K562 (cell line): ENCODE measurements around the gene ANP32B. TPM values are rescaled to one million over a fixed set of nuclear protein-coding genes. Genes with fewer than 3 reads are reported as not detected.

ENCODE experiments used
- DMBX1 ChIP-seq: fragments of 250-450 bp; sonication (Bioruptor Pico); IDR thresholded peaks from 2 replicates; pipeline ENCODE4 v1.8.0; 2022; ENCODE audit warnings: inconsistent platforms, mild to moderate bottlenecking, moderate library complexity, borderline replicate concordance
- EGR1 ChIP-seq: fragments of 450-650 bp; conservative IDR thresholded peaks from 2 replicates; pipeline ENCODE4 v1.6.1; 2017; ENCODE audit warnings: mild to moderate bottlenecking
- ERF ChIP-seq: fragments of 450-650 bp; formaldehyde crosslinking; IDR thresholded peaks from 2 replicates; pipeline ENCODE4 v1.4.0; 2020; ENCODE audit warnings: mild to moderate bottlenecking, mixed read lengths
- GABPB2 ChIP-seq: fragments of 250-450 bp; sonication (Bioruptor Pico); conservative IDR thresholded peaks from 2 replicates; pipeline ENCODE4 v1.5.1; 2021; ENCODE audit warnings: mild to moderate bottlenecking
- HNRNPUL1 ChIP-seq: fragments of 200-400 bp; formaldehyde crosslinking; IDR thresholded peaks from 2 replicates; pipeline ENCODE4 v1.6.1; 2017; ENCODE audit warnings: low read length
- HOXB6 ChIP-seq: fragments of 250-450 bp; sonication (Bioruptor Pico); IDR thresholded peaks from 2 replicates; pipeline ENCODE4 v1.5.1; 2022; ENCODE audit warnings: mild to moderate bottlenecking, borderline replicate concordance
- KDM4B ChIP-seq, 2 experiments: fragments of 450-650 bp in 1 of 2; sonication (generic) in 1 of 2; IDR thresholded peaks; 2 replicates each; pipeline ENCODE4 v1.6.1; 2016 to 2017; ENCODE audit warnings: borderline replicate concordance in 2 of 2, antibody characterized with exemption in 1 of 2, low read depth in 1 of 2, mild to moderate bottlenecking in 1 of 2
- NFE2 ChIP-seq: IDR thresholded peaks from 2 replicates; pipeline ENCODE4 v1.6.1; 2014; ENCODE audit warnings: antibody characterized with exemption, low read depth
- STAG1 ChIP-seq: sonication (generic); formaldehyde crosslinking; IDR thresholded peaks from 2 replicates; pipeline ENCODE4 v1.5.0; 2020; ENCODE audit warnings: missing genetic modification reagents, borderline replicate concordance
- TBP ChIP-seq: optimal IDR thresholded peaks from 2 replicates; pipeline ENCODE3; 2011; ENCODE audit warnings: low read depth, low read length, improper control_type of control experiment
- TEAD4 ChIP-seq, 2 experiments: sonication (generic) in 1 of 2; formaldehyde crosslinking in 1 of 2; IDR thresholded peaks; 2 replicates each; pipeline versions ENCODE4 v1.6.1 to v1.8.0; 2012 to 2022; ENCODE audit warnings: borderline replicate concordance in 1 of 2, inconsistent platforms in 1 of 2, low read length in 1 of 2, mild to moderate bottlenecking in 1 of 2, missing genetic modification reagents in 1 of 2
- ZNF707 ChIP-seq: fragments of 250-450 bp; sonication (Bioruptor Pico); conservative IDR thresholded peaks from 2 replicates; pipeline ENCODE4 v1.8.0; 2022; ENCODE audit warnings: inconsistent platforms, mild to moderate bottlenecking, moderate library complexity
- polyA plus RNA-seq, 8 experiments: library from polyadenylated mRNA; depleted of rRNA in 4 of 8; stranded (reverse) in 5 of 8; unstranded in 3 of 8; fragments of >200 nt; fragmentation: Nextera tagmentation in 2 of 8; fragmentation: Illumina TruSeq in 1 of 8; extraction: Ambion mirVana in 2 of 8; extraction: Trizol in 1 of 8; gene quantifications; 2 replicates each; pipeline versions ENCODE4 v1.2.1 to v1.2.3, GENCODE V29; 2011 to 2014; ENCODE audit warnings: inconsistent platforms in 1 of 8, missing spikeins in 1 of 8
- total RNA-seq, 7 experiments: library from RNA; depleted of rRNA in 6 of 7; stranded (reverse); fragments of >200 nt in 6 of 7; fragmentation: Illumina TruSeq in 2 of 7; extraction: Trizol in 2 of 7; gene quantifications; 2 replicates each; pipeline versions ENCODE4 v1.2.1 to v1.2.3, GENCODE V29; 2011 to 2021; ENCODE audit warnings: low replicate concordance in 1 of 7
- TF ChIP-seq, protein P1 (sequence below), 2 experiments: fragments of 450-650 bp; IDR thresholded peaks; 2 replicates each; pipeline ENCODE4 v1.6.1; 2016; ENCODE audit warnings: mild to moderate bottlenecking in 2 of 2, borderline replicate concordance in 1 of 2, low read depth in 1 of 2, moderate library complexity in 1 of 2
- TF ChIP-seq, protein P2 (sequence below): fragments of 150-350 bp; conservative IDR thresholded peaks from 2 replicates; pipeline ENCODE4 v1.6.1; 2014; ENCODE audit warnings: low read length

Gene ANP32B
- total and polyA plus RNA-seq, 9 of the 15 experiments (the other 6 are each of a cell fraction or from before 2014, with no cell fraction given), result 68.9 to 815 (median 141) TPM

DNA sequence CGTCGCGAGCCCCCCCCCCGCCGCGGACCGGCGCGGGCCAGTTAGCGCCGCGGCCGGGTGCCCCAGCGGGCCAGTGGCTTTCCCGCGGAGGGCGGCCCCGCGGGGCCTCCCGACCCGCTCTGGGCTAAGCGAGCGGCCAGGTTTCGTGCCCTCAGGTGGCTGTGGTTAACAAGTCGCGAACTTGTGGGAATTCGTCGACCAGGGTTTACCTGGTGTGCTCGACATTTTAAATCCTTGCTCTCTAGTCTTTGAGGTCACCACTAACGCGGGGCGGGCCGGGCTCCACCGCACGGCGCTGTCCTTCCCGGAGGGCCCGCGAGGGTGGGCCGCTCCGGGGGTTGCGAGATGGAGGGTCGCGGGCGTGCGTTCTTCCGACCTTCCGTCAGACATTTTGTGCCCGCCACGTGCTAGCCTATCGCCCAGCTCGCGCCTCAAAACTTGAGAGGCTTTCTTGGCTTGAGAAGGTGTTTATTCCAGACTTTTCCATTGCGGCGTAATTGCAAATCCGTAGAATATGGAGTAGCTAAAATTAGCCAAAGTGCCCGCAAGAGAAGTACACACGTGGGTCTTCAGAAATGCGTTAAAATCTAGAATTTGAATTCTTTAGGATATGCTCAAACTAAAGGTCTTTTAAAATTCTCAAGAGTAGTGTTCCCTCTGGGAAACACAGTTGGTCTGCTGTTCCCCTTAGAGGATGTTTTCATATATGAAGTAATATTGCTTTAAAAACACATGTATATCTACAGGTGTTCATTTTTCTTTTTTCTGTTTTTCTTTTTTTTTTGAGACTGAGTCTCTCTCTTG, 2.1 kb downstream of the ANP32B start (continued):
- TF ChIP-seq EGR1 (no peak), HNRNPUL1 (no peak), STAG1 (no peak), TBP (no peak), ERF (CRISPR knock-in tag) (no peak), ZNF707 (CRISPR knock-in tag) (no peak), NFE2 (no peak), DMBX1 (peak; percentile 43; the same call in 1 of the 2 replicates), GABPB2 (CRISPR knock-in tag) (no peak), TEAD4 (IDR thresholded peaks at IDR 0.05; ENCODE audit: low read length) (no peak), TEAD4 (CRISPR knock-in tag; IDR thresholded peaks at IDR 0.05; ENCODE audit: borderline replicate concordance) (no peak), HOXB6 (CRISPR knock-in tag) (no peak), KDM4B (IDR thresholded peaks at IDR 0.05; ENCODE audit: borderline replicate concordance in 2 of 2, low read depth in 1 of 2) (no peak)
- TF ChIP-seq, protein P1, sequence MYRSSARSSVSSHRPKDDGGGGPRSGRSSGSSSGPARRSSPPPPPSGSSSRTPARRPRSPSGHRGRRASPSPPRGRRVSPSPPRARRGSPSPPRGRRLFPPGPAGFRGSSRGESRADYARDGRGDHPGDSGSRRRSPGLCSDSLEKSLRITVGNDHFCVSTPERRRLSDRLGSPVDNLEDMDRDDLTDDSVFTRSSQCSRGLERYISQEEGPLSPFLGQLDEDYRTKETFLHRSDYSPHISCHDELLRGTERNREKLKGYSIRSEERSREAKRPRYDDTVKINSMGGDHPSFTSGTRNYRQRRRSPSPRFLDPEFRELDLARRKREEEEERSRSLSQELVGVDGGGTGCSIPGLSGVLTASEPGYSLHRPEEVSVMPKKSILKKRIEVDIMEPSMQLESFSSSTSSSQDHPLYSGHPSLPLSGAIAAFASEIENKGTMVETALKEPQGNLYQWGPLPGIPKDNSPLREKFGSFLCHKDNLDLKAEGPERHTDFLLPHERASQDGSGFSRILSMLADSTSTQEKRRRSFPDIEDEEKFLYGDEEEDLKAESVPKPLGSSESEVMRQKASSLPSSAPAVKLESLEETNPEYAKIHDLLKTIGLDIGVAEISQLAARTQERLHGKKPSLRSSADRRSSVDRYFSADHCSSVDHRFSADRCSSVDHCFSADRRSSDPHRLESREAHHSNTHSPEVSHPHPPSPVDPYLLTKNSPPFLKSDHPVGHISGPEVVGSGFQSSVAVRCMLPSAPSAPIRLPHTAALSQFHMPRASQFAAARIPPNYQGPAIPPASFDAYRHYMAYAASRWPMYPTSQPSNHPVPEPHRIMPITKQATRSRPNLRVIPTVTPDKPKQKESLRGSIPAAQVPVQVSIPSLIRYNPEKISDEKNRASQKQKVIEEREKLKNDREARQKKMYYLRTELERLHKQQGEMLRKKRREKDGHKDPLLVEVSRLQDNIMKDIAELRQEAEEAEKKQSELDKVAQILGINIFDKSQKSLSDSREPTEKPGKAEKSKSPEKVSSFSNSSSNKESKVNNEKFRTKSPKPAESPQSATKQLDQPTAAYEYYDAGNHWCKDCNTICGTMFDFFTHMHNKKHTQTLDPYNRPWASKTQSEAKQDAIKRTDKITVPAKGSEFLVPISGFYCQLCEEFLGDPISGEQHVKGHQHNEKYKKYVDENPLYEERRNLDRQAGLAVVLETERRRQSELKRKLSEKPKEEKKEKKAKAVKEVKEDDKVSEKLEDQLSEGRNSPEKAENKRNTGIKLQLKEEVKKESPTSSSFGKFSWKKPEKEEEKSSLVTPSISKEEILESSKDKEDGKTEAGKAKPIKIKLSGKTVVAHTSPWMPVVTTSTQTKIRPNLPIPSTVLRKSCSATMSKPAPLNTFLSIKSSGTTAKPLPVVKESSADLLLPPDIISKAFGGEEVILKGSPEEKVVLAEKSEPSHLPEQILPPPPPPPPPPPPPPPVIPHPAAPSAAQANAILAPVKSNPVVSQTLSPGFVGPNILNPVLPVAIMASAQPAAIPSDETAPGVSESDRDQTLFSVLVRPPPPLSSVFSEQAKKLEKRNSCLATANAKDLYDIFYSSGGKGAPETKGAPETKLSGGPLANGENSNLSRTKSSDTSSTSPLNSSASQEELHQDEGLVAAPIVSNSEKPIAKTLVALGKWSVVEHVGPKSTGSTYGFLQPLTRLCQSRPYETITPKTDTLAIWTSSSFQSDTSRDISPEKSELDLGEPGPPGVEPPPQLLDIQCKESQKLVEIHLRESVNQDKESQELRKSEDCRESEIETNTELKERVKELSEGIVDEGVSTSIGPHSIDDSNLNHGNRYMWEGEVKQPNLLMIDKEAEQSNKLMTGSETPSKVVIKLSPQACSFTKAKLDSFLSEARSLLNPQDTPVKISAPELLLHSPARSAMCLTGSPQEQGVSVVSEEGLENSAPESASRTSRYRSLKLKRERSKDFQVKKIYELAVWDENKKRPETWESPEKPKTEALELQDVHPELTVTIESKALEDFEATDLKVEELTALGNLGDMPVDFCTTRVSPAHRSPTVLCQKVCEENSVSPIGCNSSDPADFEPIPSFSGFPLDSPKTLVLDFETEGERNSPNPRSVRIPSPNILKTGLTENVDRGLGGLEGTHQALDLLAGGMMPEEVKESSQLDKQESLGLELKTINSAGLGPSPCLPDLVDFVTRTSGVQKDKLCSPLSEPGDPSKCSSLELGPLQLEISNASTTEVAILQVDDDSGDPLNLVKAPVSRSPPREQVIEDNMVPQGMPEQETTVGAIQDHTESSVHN (IDR thresholded peaks at IDR 0.05; ENCODE audit: borderline replicate concordance in 1 of 2, low read depth in 1 of 2), result no peak
- TF ChIP-seq, protein P2, sequence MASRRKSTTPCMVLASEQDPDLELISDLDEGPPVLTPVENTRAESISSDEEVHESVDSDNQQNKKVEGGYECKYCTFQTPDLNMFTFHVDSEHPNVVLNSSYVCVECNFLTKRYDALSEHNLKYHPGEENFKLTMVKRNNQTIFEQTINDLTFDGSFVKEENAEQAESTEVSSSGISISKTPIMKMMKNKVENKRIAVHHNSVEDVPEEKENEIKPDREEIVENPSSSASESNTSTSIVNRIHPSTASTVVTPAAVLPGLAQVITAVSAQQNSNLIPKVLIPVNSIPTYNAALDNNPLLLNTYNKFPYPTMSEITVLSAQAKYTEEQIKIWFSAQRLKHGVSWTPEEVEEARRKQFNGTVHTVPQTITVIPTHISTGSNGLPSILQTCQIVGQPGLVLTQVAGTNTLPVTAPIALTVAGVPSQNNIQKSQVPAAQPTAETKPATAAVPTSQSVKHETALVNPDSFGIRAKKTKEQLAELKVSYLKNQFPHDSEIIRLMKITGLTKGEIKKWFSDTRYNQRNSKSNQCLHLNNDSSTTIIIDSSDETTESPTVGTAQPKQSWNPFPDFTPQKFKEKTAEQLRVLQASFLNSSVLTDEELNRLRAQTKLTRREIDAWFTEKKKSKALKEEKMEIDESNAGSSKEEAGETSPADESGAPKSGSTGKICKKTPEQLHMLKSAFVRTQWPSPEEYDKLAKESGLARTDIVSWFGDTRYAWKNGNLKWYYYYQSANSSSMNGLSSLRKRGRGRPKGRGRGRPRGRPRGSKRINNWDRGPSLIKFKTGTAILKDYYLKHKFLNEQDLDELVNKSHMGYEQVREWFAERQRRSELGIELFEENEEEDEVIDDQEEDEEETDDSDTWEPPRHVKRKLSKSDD, result no peak
